OCI-M1 (cell line): ENCODE data around the gene MNX1.

Experiments
- DNase-seq: peaks from one replicate; lab custom pipeline; 2025; lab: John Stamatoyannopoulos, UW

The MNX1 gene

GRCh38 chr7:156969972-156970420, 40.5 kb downstream of the MNX1 start:
- peak; percentile 18 for DNase-seq

- DNase-seq, result no peak
These were observed 42.3 kb downstream of the MNX1 start for GRCh38 chr7:156968183-156968582.

- DNase-seq, result no peak
These were observed 44.1 kb downstream of the MNX1 start for GRCh38 chr7:156966387-156966786.

GRCh38 chr7:156964971-156965370, 45.5 kb downstream of the MNX1 start:
- DNase-seq, result no peak

- no peak for DNase-seq
These were observed 47.0 kb downstream of the MNX1 start for GRCh38 chr7:156963472-156963871.

- DNase-seq, result no peak
These were observed 47.6 kb downstream of the MNX1 start for GRCh38 chr7:156962897-156963296.

GRCh38 chr7:156962145-156962544, 48.3 kb downstream of the MNX1 start:
- DNase-seq, result no peak

- DNase-seq, result no peak
These were observed 53.7 kb downstream of the MNX1 start for GRCh38 chr7:156956727-156957126.

GRCh38 chr7:156954941-156955340, 55.5 kb downstream of the MNX1 start:
- DNase-seq, result no peak
